ENCODE results near the gene DPP4. TPM values are rescaled to one million over a fixed set of nuclear protein-coding genes. Genes with fewer than 3 reads are reported as not detected.

DPP4 gene
- total RNA-seq, 1 donor from 2014 or later: 1.7 TPM

GRCh38 chr2:162063281-162063680 is 10.7 kb downstream of the DPP4 start:
- Histone ChIP-seq H3K36me3 (no peaks in the 10 kb centered on the region), H3K9me3 (no peaks in the 10 kb centered on the region), H3K27ac (no peak overlapping the region), H3K4me3 (no peak overlapping the region), H3K27me3 (no peaks in the 10 kb centered on the region), H3K4me1 (no peaks in the 10 kb centered on the region)
- intact Hi-C loops (cut with DNase I): no loop called here
- no peak for DNase-seq (ENCODE audit: low spot score in 2 of 2)
- TF ChIP-seq, protein P1, sequence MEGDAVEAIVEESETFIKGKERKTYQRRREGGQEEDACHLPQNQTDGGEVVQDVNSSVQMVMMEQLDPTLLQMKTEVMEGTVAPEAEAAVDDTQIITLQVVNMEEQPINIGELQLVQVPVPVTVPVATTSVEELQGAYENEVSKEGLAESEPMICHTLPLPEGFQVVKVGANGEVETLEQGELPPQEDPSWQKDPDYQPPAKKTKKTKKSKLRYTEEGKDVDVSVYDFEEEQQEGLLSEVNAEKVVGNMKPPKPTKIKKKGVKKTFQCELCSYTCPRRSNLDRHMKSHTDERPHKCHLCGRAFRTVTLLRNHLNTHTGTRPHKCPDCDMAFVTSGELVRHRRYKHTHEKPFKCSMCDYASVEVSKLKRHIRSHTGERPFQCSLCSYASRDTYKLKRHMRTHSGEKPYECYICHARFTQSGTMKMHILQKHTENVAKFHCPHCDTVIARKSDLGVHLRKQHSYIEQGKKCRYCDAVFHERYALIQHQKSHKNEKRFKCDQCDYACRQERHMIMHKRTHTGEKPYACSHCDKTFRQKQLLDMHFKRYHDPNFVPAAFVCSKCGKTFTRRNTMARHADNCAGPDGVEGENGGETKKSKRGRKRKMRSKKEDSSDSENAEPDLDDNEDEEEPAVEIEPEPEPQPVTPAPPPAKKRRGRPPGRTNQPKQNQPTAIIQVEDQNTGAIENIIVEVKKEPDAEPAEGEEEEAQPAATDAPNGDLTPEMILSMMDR (IDR thresholded peaks at IDR 0.05): no peak

- H3K4me3 ChIP-seq: no peak overlapping the region
- H3K9me3 ChIP-seq: no peaks in the 10 kb centered on the region
- DNase-seq (ENCODE audit: low spot score in 2 of 2): no peak
- intact Hi-C loops (cut with DNase I): no loop called here
- no peaks in the 10 kb centered on the region for H3K4me1 ChIP-seq
- TF ChIP-seq, protein P1 (IDR thresholded peaks at IDR 0.05): no peak
- H3K27ac ChIP-seq: no peak overlapping the region
- H3K36me3 ChIP-seq: no peaks in the 10 kb centered on the region
- no peaks in the 10 kb centered on the region for H3K27me3 ChIP-seq
These were observed 11.5 kb downstream of the DPP4 start for GRCh38 chr2:162062559-162062958.

DNA sequence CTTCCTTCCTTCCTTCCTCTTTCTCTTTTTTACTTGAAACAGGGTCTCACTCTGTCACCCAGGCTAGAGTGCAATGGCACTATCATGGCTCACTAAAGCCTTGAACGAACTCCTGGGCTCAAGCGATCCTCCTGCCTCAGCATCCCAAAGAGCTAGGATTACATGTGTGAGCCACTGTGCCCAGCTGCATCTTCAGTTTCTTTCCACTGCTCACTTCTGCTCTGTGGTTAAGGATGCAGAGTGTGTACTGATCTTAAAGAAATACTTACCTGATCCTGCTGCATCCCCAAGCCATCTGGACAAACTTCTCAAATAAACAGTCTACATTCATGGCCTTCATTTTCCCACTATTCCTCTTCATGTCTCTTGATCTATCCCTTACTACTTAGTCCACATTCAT is 13.0 kb downstream of the DPP4 start:
- intact Hi-C loops (cut with DNase I): no loop called here
- Histone ChIP-seq H3K4me1 (no peaks in the 10 kb centered on the region), H3K4me3 (no peak overlapping the region), H3K27me3 (no peaks in the 10 kb centered on the region), H3K9me3 (peaks cover 0 to 5% of the 10 kb centered on the region in 2 donors), H3K27ac (no peak overlapping the region), H3K36me3 (no peaks in the 10 kb centered on the region)
- TF ChIP-seq, protein P1 (IDR thresholded peaks at IDR 0.05): no peak
- DNase-seq (ENCODE audit: low spot score in 2 of 2): no peak

- no peaks in the 10 kb centered on the region for H3K27me3 ChIP-seq
- peaks cover 0 to 5% of the 10 kb centered on the region in 2 donors for H3K9me3 ChIP-seq
- intact Hi-C loops (cut with DNase I): no loop called here
- H3K4me1 ChIP-seq: no peaks in the 10 kb centered on the region
- H3K4me3 ChIP-seq: no peak overlapping the region
- H3K27ac ChIP-seq: no peak overlapping the region
- H3K36me3 ChIP-seq: no peaks in the 10 kb centered on the region
- DNase-seq (ENCODE audit: low spot score in 2 of 2): no peak
- TF ChIP-seq, protein P1 (IDR thresholded peaks at IDR 0.05): no peak
These were observed 13.5 kb downstream of the DPP4 start for GRCh38 chr2:162060532-162060931.

DNA sequence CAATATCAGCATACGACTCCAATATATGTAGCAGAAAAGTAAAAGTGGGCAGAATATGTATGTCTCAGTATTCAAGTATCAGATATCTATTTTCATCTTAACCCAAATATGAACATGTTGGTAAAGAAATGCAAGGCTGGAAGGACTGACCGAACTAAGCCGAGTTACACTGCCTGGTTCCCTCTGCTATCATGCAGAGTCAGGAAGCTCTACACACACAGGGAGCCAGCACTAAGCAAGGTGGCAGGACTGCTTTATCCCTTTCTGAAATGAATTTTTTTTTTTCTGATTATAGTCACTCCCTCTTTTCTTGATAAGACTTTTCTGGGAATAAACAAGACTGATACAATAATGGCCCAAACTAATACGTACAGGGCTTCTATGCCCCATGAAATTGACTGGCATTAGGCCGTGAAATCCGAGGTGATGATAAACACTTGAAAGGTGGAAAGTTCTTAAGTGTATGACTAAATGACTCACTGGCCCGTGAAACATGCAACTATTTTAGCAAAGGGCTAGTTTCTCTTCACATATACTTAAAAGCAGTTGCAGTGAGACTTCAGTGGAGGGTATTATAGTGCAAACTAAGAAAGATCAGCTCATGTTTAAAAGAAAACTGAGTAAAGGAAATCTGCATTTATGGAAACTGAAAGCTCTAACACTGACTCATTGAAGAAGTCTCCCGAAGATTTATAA is 14.9 kb downstream of the DPP4 start:
- TF ChIP-seq, protein P1 (IDR thresholded peaks at IDR 0.05): no peak
- Histone ChIP-seq H3K27ac (no peak overlapping the region), H3K9me3 (peaks cover 0 to 5% of the 10 kb centered on the region in 2 donors), H3K36me3 (no peaks in the 10 kb centered on the region), H3K27me3 (no peaks in the 10 kb centered on the region), H3K4me3 (no peak overlapping the region), H3K4me1 (no peaks in the 10 kb centered on the region)
- intact Hi-C loops (cut with DNase I): no loop called here
- DNase-seq (ENCODE audit: low spot score in 2 of 2): no peak
